HUES48 (cell line): ENCODE data around the gene TYW3.
"Not testable (repeated sequence)": the region's sequence is repeated elsewhere in the genome, so short reads cannot be mapped to it uniquely, and the experiment has no call there.

ENCODE experiments used
- H3K27ac ChIP-seq: one replicate; pipeline ENCODE4 v1.7.0; 2013; ENCODE audit warnings: low read depth, low read length, inconsistent platforms
- H3K27me3 ChIP-seq: 2 replicates; pipeline ENCODE4 v1.6.1; 2013; ENCODE audit warnings: mild to moderate bottlenecking, low read length; ENCODE audit not compliant: control insufficient read depth, insufficient read depth
- H3K36me3 ChIP-seq: 2 replicates; pipeline ENCODE4 v1.6.1; 2013; ENCODE audit warnings: low read length; ENCODE audit not compliant: control insufficient read depth, insufficient read depth
- H3K4me1 ChIP-seq: 2 replicates; pipeline ENCODE4 v1.6.1; 2013; ENCODE audit warnings: mild to moderate bottlenecking, low read length; ENCODE audit not compliant: control insufficient read depth, insufficient read depth
- H3K4me3 ChIP-seq: 2 replicates; pipeline ENCODE4 v1.5.1; 2013; ENCODE audit warnings: mild to moderate bottlenecking, low read depth, low read length
- H3K9ac ChIP-seq: 2 replicates; pipeline ENCODE4 v1.6.1; 2013; ENCODE audit warnings: mild to moderate bottlenecking, low read depth, low read length, moderate library complexity
- H3K9me3 ChIP-seq: 2 replicates; pipeline ENCODE4 v1.6.1; 2013; ENCODE audit warnings: low read length; ENCODE audit not compliant: control insufficient read depth, insufficient read depth

The TYW3 gene

GRCh38 chr1:74755475-74755874, 22.5 kb downstream of the TYW3 start:
- Histone ChIP-seq H3K9ac (no peak overlapping the region), H3K4me1 (peaks cover 3% of the 10 kb centered on the region; the same call in 1 of the 2 replicates), H3K4me3 (no peak overlapping the region), H3K36me3 (peaks cover 79% of the 10 kb centered on the region), H3K9me3 (peaks cover 16% of the 10 kb centered on the region), H3K27ac (no peak overlapping the region), H3K27me3 (no peaks in the 10 kb centered on the region)

DNA sequence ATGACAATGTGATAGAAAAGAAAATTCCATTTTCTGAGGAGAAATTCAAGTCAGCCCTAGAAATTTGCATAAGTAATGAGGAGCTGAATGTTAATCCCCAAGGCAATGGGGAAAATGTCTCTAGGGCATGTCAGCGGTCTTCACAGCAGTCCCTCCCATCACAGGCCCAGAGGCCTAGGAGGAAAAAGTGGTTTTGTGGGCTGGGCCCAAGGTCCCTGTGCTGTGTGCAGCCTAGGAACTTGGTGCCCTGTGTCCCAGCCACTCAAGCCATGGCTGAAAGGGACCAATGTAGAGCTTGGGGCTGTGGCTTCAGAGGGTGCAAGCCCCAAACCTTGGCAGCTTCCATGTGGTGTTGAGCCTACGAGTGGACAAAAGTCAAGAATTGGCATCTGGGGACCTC, 23.7 kb downstream of the TYW3 start:
- H3K9ac ChIP-seq, H3K27me3 ChIP-seq, H3K4me1 ChIP-seq, H3K4me3 ChIP-seq, H3K27ac ChIP-seq: not testable (repeated sequence)
- peaks cover 79% of the 10 kb centered on the region for H3K36me3 ChIP-seq
- H3K9me3 ChIP-seq, result peaks cover 16% of the 10 kb centered on the region

- Histone ChIP-seq H3K36me3 (peaks cover 44% of the 10 kb centered on the region), H3K4me1 (no peaks in the 10 kb centered on the region), H3K9ac (no peak overlapping the region), H3K27me3 (no peaks in the 10 kb centered on the region), H3K9me3 (no peaks in the 10 kb centered on the region), H3K27ac (no peak overlapping the region), H3K4me3 (no peak overlapping the region)
Observed at GRCh38 chr1:74763807-74764206, 30.9 kb downstream of the TYW3 start.

GRCh38 chr1:74766579-74766978, 33.6 kb downstream of the TYW3 start:
- no peaks in the 10 kb centered on the region for H3K27me3 ChIP-seq
- no peaks in the 10 kb centered on the region for H3K4me1 ChIP-seq
- H3K4me3 ChIP-seq, result no peak overlapping the region
- no peak overlapping the region for H3K9ac ChIP-seq
- no peak overlapping the region for H3K27ac ChIP-seq
- no peaks in the 10 kb centered on the region for H3K9me3 ChIP-seq
- peaks cover 24% of the 10 kb centered on the region for H3K36me3 ChIP-seq

DNA sequence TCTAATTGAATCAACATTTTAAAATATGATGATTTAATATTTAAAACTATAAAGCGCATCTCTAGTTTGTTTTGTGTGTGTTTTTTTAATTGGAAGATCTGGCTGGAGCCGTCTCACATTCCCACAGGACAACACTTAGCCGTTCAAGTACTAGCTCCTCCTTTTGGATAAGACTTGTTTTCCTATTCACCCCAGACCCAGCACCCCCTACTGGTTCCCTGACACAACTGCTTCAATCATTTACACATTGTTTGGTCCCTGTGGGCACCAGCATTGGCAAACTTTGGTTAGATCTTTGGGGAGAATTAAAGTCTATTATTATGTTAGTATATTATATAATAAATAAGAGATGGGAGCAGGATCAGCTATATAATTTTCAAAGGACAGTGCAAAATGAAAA, 34.5 kb downstream of the TYW3 start:
- no peak overlapping the region for H3K9ac ChIP-seq
- no peak overlapping the region for H3K27ac ChIP-seq
- H3K9me3 ChIP-seq, result no peaks in the 10 kb centered on the region
- H3K4me3 ChIP-seq, result no peak overlapping the region
- no peaks in the 10 kb centered on the region for H3K4me1 ChIP-seq
- peaks cover 19% of the 10 kb centered on the region for H3K36me3 ChIP-seq
- H3K27me3 ChIP-seq, result no peaks in the 10 kb centered on the region

DNA sequence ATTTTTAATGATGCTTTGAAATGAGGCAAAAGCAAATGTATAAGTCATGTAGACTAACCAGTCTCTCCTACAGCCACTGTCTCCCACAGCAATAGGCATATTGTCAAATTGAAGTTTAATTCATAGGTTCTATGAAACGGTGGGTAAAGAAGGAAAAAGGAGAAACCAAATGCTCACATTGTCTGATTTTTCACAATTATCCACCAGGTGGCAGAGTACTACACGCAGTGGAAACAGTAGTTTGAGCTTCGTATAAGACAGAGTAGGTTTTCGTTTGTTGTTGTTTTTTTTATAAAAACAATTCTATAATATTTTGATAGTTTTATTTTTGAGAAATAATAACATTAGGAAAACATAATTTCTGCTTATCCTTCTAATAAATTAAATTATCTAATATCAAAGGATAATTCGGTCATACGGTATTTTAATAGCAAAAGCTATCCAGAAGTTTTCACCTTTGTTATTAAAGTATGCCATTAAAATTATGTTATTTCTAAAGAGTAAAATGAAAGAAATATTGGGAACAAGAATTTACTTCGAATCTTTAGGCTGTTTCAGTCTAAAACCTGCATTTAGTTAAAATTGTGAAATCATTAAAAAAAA, 39.1 kb downstream of the TYW3 start:
- no peaks in the 10 kb centered on the region for H3K4me1 ChIP-seq

DNA sequence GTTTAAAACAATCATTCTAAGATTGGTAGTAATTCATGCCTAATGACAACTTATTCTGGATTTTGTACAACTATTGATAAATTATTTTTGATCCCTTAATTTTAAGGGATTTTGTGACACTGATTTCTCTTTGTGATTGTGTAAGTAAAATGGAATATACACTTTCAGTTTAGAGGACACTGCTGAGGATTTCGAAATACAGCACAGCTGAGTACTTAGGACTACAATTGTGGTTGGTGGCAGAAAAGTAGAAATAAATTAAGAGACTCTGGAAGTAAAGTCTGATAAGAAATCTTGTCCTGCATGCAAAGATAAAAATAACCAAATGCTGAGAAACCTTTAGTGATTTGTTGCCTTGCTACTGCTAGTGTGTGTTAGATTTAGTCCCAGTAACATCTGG, 40.0 kb downstream of the TYW3 start:
- H3K9me3 ChIP-seq, result no peaks in the 10 kb centered on the region
- H3K27ac ChIP-seq, result no peak overlapping the region
- H3K4me3 ChIP-seq, result no peak overlapping the region
- H3K36me3 ChIP-seq, result no peaks in the 10 kb centered on the region
- no peak overlapping the region for H3K9ac ChIP-seq
- no peaks in the 10 kb centered on the region for H3K4me1 ChIP-seq
- no peaks in the 10 kb centered on the region for H3K27me3 ChIP-seq

More for the DNA sequence above, 39.1 kb downstream of the TYW3 start:
- Histone ChIP-seq H3K9ac (no peak overlapping the region), H3K27me3 (no peaks in the 10 kb centered on the region), H3K9me3 (no peaks in the 10 kb centered on the region), H3K27ac (no peak overlapping the region), H3K4me3 (no peak overlapping the region), H3K36me3 (no peaks in the 10 kb centered on the region)

DNA sequence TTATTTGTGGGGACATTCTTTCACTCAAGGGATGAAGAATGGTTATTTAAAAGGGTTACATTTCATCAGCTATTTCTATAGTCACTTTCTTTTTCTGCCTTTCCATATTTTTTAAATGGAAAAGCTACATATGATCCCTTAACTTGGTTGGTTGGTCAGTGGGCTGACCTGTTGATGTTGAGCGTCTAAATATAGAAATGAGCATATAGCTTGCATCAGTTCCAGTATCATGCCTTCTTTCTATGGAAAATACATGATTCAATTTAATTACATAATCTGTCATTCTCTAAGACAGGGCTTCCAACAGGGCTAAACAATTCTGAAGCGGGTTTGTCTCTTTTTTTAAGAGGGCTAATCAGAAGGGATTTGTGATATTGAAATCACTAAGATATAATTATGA, 40.6 kb downstream of the TYW3 start:
- Histone ChIP-seq H3K4me1 (no peaks in the 10 kb centered on the region), H3K9me3 (no peaks in the 10 kb centered on the region), H3K9ac (no peak overlapping the region), H3K27me3 (no peaks in the 10 kb centered on the region), H3K27ac (no peak overlapping the region), H3K36me3 (no peaks in the 10 kb centered on the region), H3K4me3 (no peak overlapping the region)

DNA sequence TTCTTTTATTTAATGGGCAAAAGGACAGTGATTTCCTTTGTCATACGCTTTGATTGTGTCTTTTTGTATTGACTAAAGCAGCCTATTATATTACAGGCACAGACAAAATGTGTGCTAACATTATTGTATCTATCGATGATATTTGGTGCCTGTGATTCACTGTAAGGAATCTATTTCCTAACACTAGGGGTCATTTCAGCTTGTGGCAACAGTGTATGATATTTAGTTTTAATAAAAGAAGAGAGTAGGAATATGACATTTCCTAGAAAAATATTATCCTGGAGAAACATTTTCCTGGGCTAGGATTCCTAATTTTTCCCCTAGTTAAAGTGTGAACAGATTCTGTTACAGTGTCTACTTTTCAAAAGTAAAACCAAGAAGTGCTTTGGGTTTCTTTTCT, 42.8 kb downstream of the TYW3 start:
- H3K27ac ChIP-seq, result no peak overlapping the region
- H3K9ac ChIP-seq, result no peak overlapping the region
- H3K4me1 ChIP-seq, result peaks cover 10% of the 10 kb centered on the region
- H3K9me3 ChIP-seq, result no peaks in the 10 kb centered on the region
- no peaks in the 10 kb centered on the region for H3K27me3 ChIP-seq
- H3K4me3 ChIP-seq, result no peak overlapping the region
- H3K36me3 ChIP-seq, result no peaks in the 10 kb centered on the region

- Histone ChIP-seq H3K4me3 (no peak overlapping the region), H3K36me3 (no peaks in the 10 kb centered on the region), H3K27ac (no peak overlapping the region), H3K9me3 (no peaks in the 10 kb centered on the region), H3K27me3 (no peaks in the 10 kb centered on the region), H3K9ac (no peak overlapping the region), H3K4me1 (peaks cover 22% of the 10 kb centered on the region)
Observed at GRCh38 chr1:74777525-74777924, 44.6 kb downstream of the TYW3 start.

GRCh38 chr1:74779750-74780149, 46.8 kb downstream of the TYW3 start:
- Histone ChIP-seq H3K9ac (no peak overlapping the region), H3K4me3 (no peak overlapping the region), H3K36me3 (no peaks in the 10 kb centered on the region), H3K27me3 (no peaks in the 10 kb centered on the region), H3K4me1 (peaks cover 22% of the 10 kb centered on the region), H3K27ac (no peak overlapping the region), H3K9me3 (no peaks in the 10 kb centered on the region)

DNA sequence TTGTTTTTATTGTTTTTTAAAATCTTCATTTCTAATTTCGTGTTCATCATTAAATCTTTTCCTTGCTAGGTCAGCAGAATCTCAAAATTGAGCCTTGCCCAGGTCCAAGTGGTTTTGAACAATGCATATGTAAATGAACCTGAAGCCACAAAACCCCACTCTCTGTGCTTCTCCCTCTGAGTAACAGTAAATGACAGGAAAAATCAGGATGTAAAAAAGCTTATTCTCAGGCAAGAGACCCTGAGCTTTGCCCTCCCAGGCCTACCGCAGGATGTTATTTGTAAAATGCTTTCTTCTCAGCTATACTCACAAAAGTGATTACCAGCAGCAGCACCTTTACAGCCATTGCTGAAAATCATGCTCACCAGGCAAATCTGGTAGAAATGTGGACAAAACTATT, 47.6 kb downstream of the TYW3 start:
- Histone ChIP-seq H3K36me3 (no peaks in the 10 kb centered on the region), H3K27ac (peak overlapping the region; percentile 39), H3K9me3 (no peaks in the 10 kb centered on the region), H3K27me3 (no peaks in the 10 kb centered on the region), H3K9ac (no peak overlapping the region), H3K4me3 (no peak overlapping the region), H3K4me1 (peaks cover 22% of the 10 kb centered on the region)
